Tibial nerve (tissue), 4 donors: ENCODE data around the gene TNK2.
"Not testable (repeated sequence)": the region's sequence is repeated elsewhere in the genome, so short reads cannot be mapped to it uniquely, and the experiment has no call there.

Source experiments
- EP300 ChIP-seq, 2 donors: sonication (generic); formaldehyde crosslinking; IDR thresholded peaks; one replicate each; pipeline ENCODE4 v1.6.1; 2017; ENCODE audit warnings: antibody characterized with exemption in 2 of 2, mild to moderate bottlenecking in 1 of 2
- POLR2A ChIP-seq, 2 donors: fragments of 450-650 bp; IDR thresholded peaks; one replicate each; pipeline ENCODE4 v1.6.1; 2017; ENCODE audit warnings: antibody characterized with exemption in 2 of 2, mild to moderate bottlenecking in 2 of 2, moderate library complexity in 2 of 2
- TF ChIP-seq, protein P1 (sequence below), 5 experiments: fragments of 200-600 bp in 3 of 5; fragments of 450-650 bp in 2 of 5; sonication (generic) in 3 of 5; IDR thresholded peaks; one replicate each; pipeline ENCODE4 v1.5.1; 2016 to 2019; ENCODE audit warnings: antibody characterized with exemption in 5 of 5, mild to moderate bottlenecking in 3 of 5, moderate library complexity in 2 of 5

DNA sequence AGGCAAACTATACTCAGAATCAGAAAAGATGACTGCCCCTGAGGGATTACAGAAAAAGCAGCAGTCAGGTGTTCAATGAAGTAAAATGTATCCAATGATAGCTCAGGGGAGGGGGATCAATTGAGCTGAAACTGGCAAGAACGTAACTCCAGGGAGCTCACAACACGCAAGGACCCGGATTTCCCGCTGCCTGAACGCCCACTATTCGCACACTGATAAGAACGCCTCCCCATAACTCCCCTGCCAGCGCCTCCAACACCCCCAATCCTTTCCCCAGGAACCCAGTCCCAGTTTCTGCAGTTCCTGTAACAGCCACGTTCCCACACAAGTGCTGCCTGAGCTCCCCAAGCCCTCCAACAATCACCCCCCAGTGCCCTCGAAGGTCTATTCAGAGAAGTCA, 44.2 kb upstream of the TNK2 start:
- TF ChIP-seq POLR2A, EP300 (IDR thresholded peaks at IDR 0.05): not testable (repeated sequence)
- TF ChIP-seq, protein P1, sequence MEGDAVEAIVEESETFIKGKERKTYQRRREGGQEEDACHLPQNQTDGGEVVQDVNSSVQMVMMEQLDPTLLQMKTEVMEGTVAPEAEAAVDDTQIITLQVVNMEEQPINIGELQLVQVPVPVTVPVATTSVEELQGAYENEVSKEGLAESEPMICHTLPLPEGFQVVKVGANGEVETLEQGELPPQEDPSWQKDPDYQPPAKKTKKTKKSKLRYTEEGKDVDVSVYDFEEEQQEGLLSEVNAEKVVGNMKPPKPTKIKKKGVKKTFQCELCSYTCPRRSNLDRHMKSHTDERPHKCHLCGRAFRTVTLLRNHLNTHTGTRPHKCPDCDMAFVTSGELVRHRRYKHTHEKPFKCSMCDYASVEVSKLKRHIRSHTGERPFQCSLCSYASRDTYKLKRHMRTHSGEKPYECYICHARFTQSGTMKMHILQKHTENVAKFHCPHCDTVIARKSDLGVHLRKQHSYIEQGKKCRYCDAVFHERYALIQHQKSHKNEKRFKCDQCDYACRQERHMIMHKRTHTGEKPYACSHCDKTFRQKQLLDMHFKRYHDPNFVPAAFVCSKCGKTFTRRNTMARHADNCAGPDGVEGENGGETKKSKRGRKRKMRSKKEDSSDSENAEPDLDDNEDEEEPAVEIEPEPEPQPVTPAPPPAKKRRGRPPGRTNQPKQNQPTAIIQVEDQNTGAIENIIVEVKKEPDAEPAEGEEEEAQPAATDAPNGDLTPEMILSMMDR (IDR thresholded peaks at IDR 0.05): not testable (repeated sequence)
